Endothelial cell of umbilical vein (primary cell): ENCODE measurements around the gene CYP3A4. TPM values are rescaled to one million over a fixed set of nuclear protein-coding genes. Genes with fewer than 3 reads are reported as not detected.

Experiments used
- BruUV-seq: library from RNA; stranded (reverse); fragments of 400-500 nt; replicated peaks from 2 replicates; lab custom pipeline; 2021; lab: Mats Ljungman, UMichigan
- CTCF ChIA-PET: fragments of 300-600, 350-600 bp; sonication (Branson Sonifier 250); formaldehyde crosslinking; loops from one replicate; lab custom pipeline; 2021; ENCODE audit warnings: antibody characterized with exemption, inconsistent platforms; lab: Charles Lee
- POLR2A ChIA-PET: fragments of 300-600, 350-600 bp; sonication (Branson Sonifier 250); formaldehyde crosslinking; loops from one replicate; lab custom pipeline; 2021; ENCODE audit warnings: antibody characterized with exemption, inconsistent platforms; lab: Charles Lee
- DNase-seq: peaks from one replicate; pipeline ENCODE4 v3.0.0-alpha.2; 2011; ENCODE audit warnings: low read depth, low spot score
- FAIRE-seq: peaks from 2 replicates; lab custom pipeline; 2011; peaks lifted over from hg19 to GRCh38; lab: Jason Lieb, UNC
- H2AFZ ChIP-seq: 2 replicates; pipeline ENCODE4 v1.6.0; 2012; ENCODE audit warnings: low read depth, low read length, control low read depth, inconsistent platforms
- H3K27ac ChIP-seq: 2 replicates; pipeline ENCODE4 v1.5.1; 2011; ENCODE audit warnings: low read depth, mild to moderate bottlenecking, control low read depth, low read length, moderate library complexity; ENCODE audit not compliant: insufficient read depth
- H3K27me3 ChIP-seq, 2 experiments: 2 replicates each; pipeline versions ENCODE4 v1.6.0 to v1.6.1; 2011; ENCODE audit warnings: low read length in 2 of 2, mixed read lengths in 1 of 2; ENCODE audit not compliant: control insufficient read depth in 2 of 2, insufficient read depth in 2 of 2
- H3K36me3 ChIP-seq, 2 experiments: 2 replicates in 1 of 2; 3 replicates in 1 of 2; pipeline ENCODE4 v1.5.1; 2011; ENCODE audit warnings: low read length in 2 of 2, mild to moderate bottlenecking in 1 of 2, moderate library complexity in 1 of 2; ENCODE audit not compliant: control insufficient read depth in 2 of 2, insufficient read depth in 2 of 2; ENCODE audit errors: extremely low read depth in 1 of 2
- H3K4me1 ChIP-seq: 3 replicates; pipeline ENCODE4 v1.5.1; 2011; ENCODE audit warnings: mild to moderate bottlenecking, low read length; ENCODE audit not compliant: control insufficient read depth, insufficient read depth; ENCODE audit errors: extremely low read depth
- H3K4me2 ChIP-seq: 2 replicates; pipeline ENCODE4 v1.6.1; 2011; ENCODE audit warnings: low read length, control low read depth, mixed read lengths; ENCODE audit not compliant: insufficient read depth
- H3K4me3 ChIP-seq, 3 experiments: fragments of 200-600 bp in 1 of 3; sonication (generic), shearing (Covaris generic) in 1 of 3; replicated peaks in 1 of 3; 2 replicates each; pipeline ENCODE4 v1.5.1; 2011 to 2016; ENCODE audit warnings: control low read depth in 3 of 3, low read length in 3 of 3, mild to moderate bottlenecking in 2 of 3, inconsistent platforms in 1 of 3, low read depth in 1 of 3, moderate library complexity in 1 of 3; ENCODE audit not compliant: insufficient read depth in 1 of 3
- H3K79me2 ChIP-seq: 2 replicates; pipeline ENCODE4 v1.6.0; 2012; ENCODE audit warnings: low read length, inconsistent platforms; ENCODE audit not compliant: control insufficient read depth, insufficient read depth
- H3K9ac ChIP-seq: replicated peaks from 2 replicates; pipeline ENCODE3; 2011; ENCODE audit warnings: low read length, control low read depth; ENCODE audit not compliant: insufficient read depth; ENCODE audit errors: extremely low read depth
- H3K9me1 ChIP-seq: replicated peaks from 3 replicates; pipeline ENCODE4 v1.6.0; 2011; ENCODE audit warnings: mild to moderate bottlenecking, low read length; ENCODE audit not compliant: control insufficient read depth, insufficient read depth; ENCODE audit errors: extremely low read depth
- H3K9me3 ChIP-seq: replicated peaks from 2 replicates; pipeline ENCODE4 v1.5.1; 2012; ENCODE audit warnings: low read length, inconsistent platforms; ENCODE audit not compliant: control insufficient read depth, insufficient read depth
- H4K20me1 ChIP-seq: replicated peaks from 2 replicates; pipeline ENCODE3; 2011; ENCODE audit warnings: mild to moderate bottlenecking, low read length; ENCODE audit not compliant: control insufficient read depth, insufficient read depth; ENCODE audit errors: extremely low read depth
- CTCF ChIP-seq, 2 donors: IDR thresholded peaks; 1 replicate in 1 of 2; 2 replicates in 1 of 2; pipeline ENCODE4 v1.5.1; 2011; ENCODE audit warnings: low read length in 2 of 2, mild to moderate bottlenecking in 2 of 2, moderate library complexity in 2 of 2, control low read depth in 1 of 2, inconsistent platforms in 1 of 2, low read depth in 1 of 2; ENCODE audit not compliant: insufficient read depth in 1 of 2; ENCODE audit errors: extremely low read depth in 1 of 2
- EZH2 ChIP-seq: IDR thresholded peaks from 2 replicates; pipeline ENCODE4 v1.6.1; 2012; ENCODE audit warnings: borderline replicate concordance, low read depth, mild to moderate bottlenecking, moderate library complexity, low read length, inconsistent platforms; ENCODE audit not compliant: severe bottlenecking
- FOS ChIP-seq: IDR thresholded peaks from 2 replicates; pipeline ENCODE4 v1.6.1; 2011; ENCODE audit warnings: mild to moderate bottlenecking, low read length, moderate library complexity, borderline replicate concordance; ENCODE audit not compliant: insufficient read depth
- GATA2 ChIP-seq: IDR thresholded peaks from 2 replicates; pipeline ENCODE4 v1.7.0; 2011; ENCODE audit warnings: low read depth, mild to moderate bottlenecking, moderate library complexity, mixed read lengths, low read length; ENCODE audit not compliant: insufficient read length, insufficient read depth
- JUN ChIP-seq: IDR thresholded peaks from 2 replicates; pipeline ENCODE4 v1.6.1; 2011; ENCODE audit warnings: borderline replicate concordance, low read depth; ENCODE audit not compliant: insufficient read length, insufficient read depth
- MAX ChIP-seq: IDR thresholded peaks from 2 replicates; pipeline ENCODE4 v1.6.1; 2011; ENCODE audit not compliant: insufficient read depth, insufficient read length
- MYC ChIP-seq: IDR thresholded peaks from one replicate; pipeline ENCODE4 v1.6.1; 2011; ENCODE audit warnings: mild to moderate bottlenecking, low read depth, low read length
- POLR2A ChIP-seq: IDR thresholded peaks from 2 replicates; pipeline ENCODE4 v1.6.1; 2012; ENCODE audit warnings: low read depth, mild to moderate bottlenecking, control low read depth, low read length
- POLR2AphosphoS5 ChIP-seq: IDR thresholded peaks from 2 replicates; pipeline ENCODE4 v1.6.1; 2012; ENCODE audit warnings: low read depth, mild to moderate bottlenecking, control low read depth, low read length, moderate library complexity; ENCODE audit not compliant: insufficient read depth
- dilution Hi-C: fragments of 300-500 bp; cut with MboI; formaldehyde crosslinking; loops from one replicate; pipeline ENCODE4 v1.15.0; 2019; ENCODE audit warnings: low sequenced_read_pairs; ENCODE audit not compliant: extremely low pct_ligation_motif_present
- intact Hi-C: fragments of 100-400 bp; cut with micrococcal nuclease; formaldehyde crosslinking; loops from one replicate; pipeline ENCODE4 v1.10.0; 2022
- polyA plus RNA-seq, 4 experiments: library from polyadenylated mRNA; depleted of rRNA in 3 of 4; stranded (reverse) in 3 of 4; unstranded in 1 of 4; fragments of >200 nt; gene quantifications; 2 replicates each; pipeline versions ENCODE4 v1.2.1 to v1.2.3, GENCODE V29; 2011 to 2012; ENCODE audit warnings: missing spikeins in 1 of 4
- total RNA-seq: library from RNA; stranded (reverse); gene quantifications from 2 replicates; pipeline ENCODE4 v1.2.3, GENCODE V29; 2021

CYP3A4 gene
- total and polyA plus RNA-seq, 2 donors (not counting 3 experiments of a cell fraction or from before 2014, with no cell fraction given): not detected

- ChIA-PET CTCF (no interaction called here), POLR2A (no interaction called here)
- Histone ChIP-seq H3K27me3 (peaks cover 0 to 13% of the 10 kb centered on the region in 2 experiments), H3K36me3 (no peaks in the 10 kb centered on the region), H3K27ac (no peak overlapping the region), H3K4me2 (no peak overlapping the region), H3K9me3 (no peaks in the 10 kb centered on the region), H3K9ac (no peak overlapping the region), H4K20me1 (no peaks in the 10 kb centered on the region), H3K79me2 (no peaks in the 10 kb centered on the region), H3K4me3 (no peak overlapping the region), H3K4me1 (no peaks in the 10 kb centered on the region), H2AFZ (no peak overlapping the region), H3K9me1 (no peaks in the 10 kb centered on the region)
- TF ChIP-seq EZH2 (no peak), CTCF (IDR thresholded peaks at IDR 0.05; ENCODE audit: extremely low read depth in 1 of 2, insufficient read depth in 1 of 2, low read depth in 1 of 2, low read length in 2 of 2) (no peak), MAX (no peak), POLR2A (no peak), FOS (no peak), POLR2AphosphoS5 (no peak)
- no peak for DNase-seq
- no peak for FAIRE-seq
- intact Hi-C loops (no loop called here), dilution Hi-C loops (no loop called here)
- no TSS peak for BruUV-seq
Observed at GRCh38 chr7:99779949-99780348, 4.0 kb downstream of the CYP3A4 start.

- POLR2A ChIA-PET: no interaction called here
- no peak for FAIRE-seq
Observed at GRCh38 chr7:99778880-99779279, 5.1 kb downstream of the CYP3A4 start.

More at GRCh38 chr7:99778880-99779279, 5.1 kb downstream of the CYP3A4 start:
- no peak for DNase-seq
- intact Hi-C loops: no loop called here
- no peak for TF ChIP-seq POLR2A
- TF ChIP-seq MAX: no peak
- no peak for TF ChIP-seq JUN
- no peak for TF ChIP-seq EZH2
- no peak for TF ChIP-seq POLR2AphosphoS5
- TF ChIP-seq GATA2: no peak
- no peak for TF ChIP-seq CTCF (IDR thresholded peaks at IDR 0.05; ENCODE audit: extremely low read depth in 1 of 2, insufficient read depth in 1 of 2, low read depth in 1 of 2, low read length in 2 of 2)
- TF ChIP-seq MYC: no peak
- no peak for TF ChIP-seq FOS
- H3K9ac ChIP-seq: no peak overlapping the region
- no TSS peak for BruUV-seq
- no peak overlapping the region for H3K4me2 ChIP-seq
- no peaks in the 10 kb centered on the region for H4K20me1 ChIP-seq
- no peaks in the 10 kb centered on the region for H3K4me1 ChIP-seq
- no peaks in the 10 kb centered on the region for H3K79me2 ChIP-seq
- H3K9me3 ChIP-seq: no peaks in the 10 kb centered on the region
- dilution Hi-C loops: no loop called here
- H3K9me1 ChIP-seq: no peaks in the 10 kb centered on the region
- H3K36me3 ChIP-seq: no peaks in the 10 kb centered on the region
- no peak overlapping the region for H3K4me3 ChIP-seq
- CTCF ChIA-PET: no interaction called here
- H3K27me3 ChIP-seq: peaks cover 0 to 10% of the 10 kb centered on the region in 2 experiments
- H3K27ac ChIP-seq: no peak overlapping the region
- no peak overlapping the region for H2AFZ ChIP-seq
